Measurements from ENCODE around the gene MIDN. TPM values are rescaled to one million over a fixed set of nuclear protein-coding genes. Genes with fewer than 3 reads are reported as not detected.

The MIDN gene
- polyA plus RNA-seq, 1 donor from 2014 or later = 24.8 TPM

- Histone ChIP-seq H3K9ac (ENCODE audit: low read length) (peak overlapping the region; percentile 52), H3K9me3 (ENCODE audit: low read length) (no peaks in the 10 kb centered on the region), H3F3A (ENCODE audit: insufficient read depth, low read length, poor library complexity, severe bottlenecking) (no peaks in the 10 kb centered on the region), H3K9me2 (ENCODE audit: insufficient read depth, low read length) (no peaks in the 10 kb centered on the region), H3K4me2 (ENCODE audit: low read length) (no peak overlapping the region), H3K27me3 (ENCODE audit: insufficient read depth, low read depth, low read length) (no peaks in the 10 kb centered on the region), H3K36me3 (ENCODE audit: insufficient read depth, low read length) (no peaks in the 10 kb centered on the region), H2AFZ (ENCODE audit: low read depth, low read length) (no peak overlapping the region), H3K27ac (ENCODE audit: low read length) (peak overlapping the region; percentile 55), H3K4me3 (ENCODE audit: low read length) (peak overlapping the region; percentile 30), H4K20me1 (ENCODE audit: insufficient read depth) (no peaks in the 10 kb centered on the region), H3K79me2 (replicated peaks; ENCODE audit: insufficient read depth, low read length) (peaks cover 8% of the 10 kb centered on the region)
- TF ChIP-seq, protein P1, sequence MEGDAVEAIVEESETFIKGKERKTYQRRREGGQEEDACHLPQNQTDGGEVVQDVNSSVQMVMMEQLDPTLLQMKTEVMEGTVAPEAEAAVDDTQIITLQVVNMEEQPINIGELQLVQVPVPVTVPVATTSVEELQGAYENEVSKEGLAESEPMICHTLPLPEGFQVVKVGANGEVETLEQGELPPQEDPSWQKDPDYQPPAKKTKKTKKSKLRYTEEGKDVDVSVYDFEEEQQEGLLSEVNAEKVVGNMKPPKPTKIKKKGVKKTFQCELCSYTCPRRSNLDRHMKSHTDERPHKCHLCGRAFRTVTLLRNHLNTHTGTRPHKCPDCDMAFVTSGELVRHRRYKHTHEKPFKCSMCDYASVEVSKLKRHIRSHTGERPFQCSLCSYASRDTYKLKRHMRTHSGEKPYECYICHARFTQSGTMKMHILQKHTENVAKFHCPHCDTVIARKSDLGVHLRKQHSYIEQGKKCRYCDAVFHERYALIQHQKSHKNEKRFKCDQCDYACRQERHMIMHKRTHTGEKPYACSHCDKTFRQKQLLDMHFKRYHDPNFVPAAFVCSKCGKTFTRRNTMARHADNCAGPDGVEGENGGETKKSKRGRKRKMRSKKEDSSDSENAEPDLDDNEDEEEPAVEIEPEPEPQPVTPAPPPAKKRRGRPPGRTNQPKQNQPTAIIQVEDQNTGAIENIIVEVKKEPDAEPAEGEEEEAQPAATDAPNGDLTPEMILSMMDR (IDR thresholded peaks at IDR 0.05; ENCODE audit: poor library complexity, severe bottlenecking) = peak; percentile 92
- TF ChIP-seq RAD21 (conservative IDR thresholded peaks at IDR 0.05) (peak; percentile 82), SMC3 (conservative IDR thresholded peaks at IDR 0.05; ENCODE audit: poor library complexity) (peak; percentile 75), REST (IDR thresholded peaks at IDR 0.05; ENCODE audit: borderline replicate concordance) (no peak)
Observed at GRCh38 chr19:1243768-1244692, 4.4 kb upstream of the MIDN start.

- H3K4me3 ChIP-seq (ENCODE audit: low read length) = peak overlapping the region; percentile 30
- no peaks in the 10 kb centered on the region for H4K20me1 ChIP-seq (ENCODE audit: insufficient read depth)
- TF ChIP-seq TAF1 (IDR thresholded peaks at IDR 0.05; ENCODE audit: low read depth) = no peak
- TF ChIP-seq REST (IDR thresholded peaks at IDR 0.05; ENCODE audit: borderline replicate concordance) = no peak
- TF ChIP-seq MXI1 (conservative IDR thresholded peaks at IDR 0.05; ENCODE audit: poor library complexity, severe bottlenecking) = no peak
- TF ChIP-seq EP300 (conservative IDR thresholded peaks at IDR 0.05; ENCODE audit: poor library complexity, severe bottlenecking) = no peak
- no peak for TF ChIP-seq POLR2AphosphoS5 (IDR thresholded peaks at IDR 0.05)
- no peak for TF ChIP-seq RAD21 (conservative IDR thresholded peaks at IDR 0.05)
- H3K27ac ChIP-seq (ENCODE audit: low read length) = peak overlapping the region; percentile 55
- H3K9me2 ChIP-seq (ENCODE audit: insufficient read depth, low read length) = no peaks in the 10 kb centered on the region
- peaks cover 10% of the 10 kb centered on the region for H3K79me2 ChIP-seq (replicated peaks; ENCODE audit: insufficient read depth, low read length)
- H3F3A ChIP-seq (ENCODE audit: insufficient read depth, low read length, poor library complexity, severe bottlenecking) = no peaks in the 10 kb centered on the region
- H3K9ac ChIP-seq (ENCODE audit: low read length) = peak overlapping the region; percentile 52
- no peaks in the 10 kb centered on the region for H3K27me3 ChIP-seq (ENCODE audit: insufficient read depth, low read depth, low read length)
- no peaks in the 10 kb centered on the region for H3K36me3 ChIP-seq (ENCODE audit: insufficient read depth, low read length)
- H3K4me2 ChIP-seq (ENCODE audit: low read length) = no peak overlapping the region
- H2AFZ ChIP-seq (ENCODE audit: low read depth, low read length) = no peak overlapping the region
- H3K9me3 ChIP-seq (ENCODE audit: low read length) = no peaks in the 10 kb centered on the region
Observed at GRCh38 chr19:1244693-1245451, 3.5 kb upstream of the MIDN start.
